Measurements from ENCODE around the gene TTC28.

Gene TTC28

GRCh38 chr22:28418008-28418407 is 261.6 kb downstream of the TTC28 start:
- no peak overlapping the region for H3K4me3 ChIP-seq (ENCODE audit: low read depth, low read length)
- no peak for DNase-seq (ENCODE audit: low read depth)
- TF ChIP-seq, protein P1, sequence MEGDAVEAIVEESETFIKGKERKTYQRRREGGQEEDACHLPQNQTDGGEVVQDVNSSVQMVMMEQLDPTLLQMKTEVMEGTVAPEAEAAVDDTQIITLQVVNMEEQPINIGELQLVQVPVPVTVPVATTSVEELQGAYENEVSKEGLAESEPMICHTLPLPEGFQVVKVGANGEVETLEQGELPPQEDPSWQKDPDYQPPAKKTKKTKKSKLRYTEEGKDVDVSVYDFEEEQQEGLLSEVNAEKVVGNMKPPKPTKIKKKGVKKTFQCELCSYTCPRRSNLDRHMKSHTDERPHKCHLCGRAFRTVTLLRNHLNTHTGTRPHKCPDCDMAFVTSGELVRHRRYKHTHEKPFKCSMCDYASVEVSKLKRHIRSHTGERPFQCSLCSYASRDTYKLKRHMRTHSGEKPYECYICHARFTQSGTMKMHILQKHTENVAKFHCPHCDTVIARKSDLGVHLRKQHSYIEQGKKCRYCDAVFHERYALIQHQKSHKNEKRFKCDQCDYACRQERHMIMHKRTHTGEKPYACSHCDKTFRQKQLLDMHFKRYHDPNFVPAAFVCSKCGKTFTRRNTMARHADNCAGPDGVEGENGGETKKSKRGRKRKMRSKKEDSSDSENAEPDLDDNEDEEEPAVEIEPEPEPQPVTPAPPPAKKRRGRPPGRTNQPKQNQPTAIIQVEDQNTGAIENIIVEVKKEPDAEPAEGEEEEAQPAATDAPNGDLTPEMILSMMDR (IDR thresholded peaks at IDR 0.05; ENCODE audit: low read depth, low read length, missing control alignments), result no peak

- no peak for DNase-seq (ENCODE audit: low read depth)
- TF ChIP-seq, protein P1 (IDR thresholded peaks at IDR 0.05; ENCODE audit: low read depth, low read length, missing control alignments), result no peak
- no peak overlapping the region for H3K4me3 ChIP-seq (ENCODE audit: low read depth, low read length)
Measured at GRCh38 chr22:28417431-28417830, 262.2 kb downstream of the TTC28 start.

DNA sequence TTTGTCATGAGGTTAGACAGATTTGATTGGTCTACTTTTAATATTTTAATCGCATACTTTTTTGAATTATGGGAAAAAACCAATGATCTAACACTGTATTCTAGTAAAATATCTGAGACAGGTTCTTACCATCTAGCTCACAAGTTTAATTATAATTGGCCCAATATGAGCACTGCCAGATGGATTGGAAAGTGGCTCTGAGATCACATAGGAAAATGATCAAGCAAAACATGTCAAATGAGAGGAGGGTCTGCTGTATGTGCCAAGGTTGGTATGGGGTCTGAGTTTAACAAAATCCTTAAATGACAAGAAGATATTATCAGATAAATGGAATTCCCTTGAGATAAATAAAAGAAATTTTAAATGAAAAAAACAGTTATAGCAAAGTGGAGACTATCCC is 264.7 kb downstream of the TTC28 start:
- H3K4me3 ChIP-seq (ENCODE audit: low read depth, low read length), result no peak overlapping the region
- no peak for DNase-seq (ENCODE audit: low read depth)
- TF ChIP-seq, protein P1 (IDR thresholded peaks at IDR 0.05; ENCODE audit: low read depth, low read length, missing control alignments), result no peak

GRCh38 chr22:28413612-28414399 is 265.8 kb downstream of the TTC28 start:
- TF ChIP-seq, protein P1 (IDR thresholded peaks at IDR 0.05; ENCODE audit: low read depth, low read length, missing control alignments), result no peak
- H3K4me3 ChIP-seq (ENCODE audit: low read depth, low read length), result no peak overlapping the region
- DNase-seq (ENCODE audit: low read depth), result no peak

DNA sequence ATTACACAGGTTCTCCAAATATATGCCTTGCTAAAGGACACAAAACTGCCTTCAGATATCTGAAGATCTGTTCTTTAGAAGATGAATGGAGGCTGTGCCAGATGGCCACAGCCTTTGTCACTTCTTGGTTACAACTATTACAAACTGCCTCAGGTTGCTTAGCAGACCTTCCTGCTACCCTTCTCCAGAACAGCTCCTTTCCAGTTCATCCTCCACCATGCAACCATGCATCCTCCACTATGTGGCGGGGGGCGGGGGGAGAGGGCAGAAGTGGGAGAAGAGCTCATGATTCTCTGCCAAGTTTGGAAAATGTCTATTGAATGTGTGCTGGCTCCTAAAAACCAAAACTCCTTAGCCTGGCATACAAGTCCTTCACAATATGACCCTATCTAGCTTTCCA is 267.5 kb downstream of the TTC28 start:
- H3K4me3 ChIP-seq (ENCODE audit: low read depth, low read length), result no peak overlapping the region
- DNase-seq (ENCODE audit: low read depth), result no peak
- TF ChIP-seq, protein P1 (IDR thresholded peaks at IDR 0.05; ENCODE audit: low read depth, low read length, missing control alignments), result no peak

GRCh38 chr22:28411125-28411524 is 268.5 kb downstream of the TTC28 start:
- DNase-seq (ENCODE audit: low read depth), result no peak
- TF ChIP-seq, protein P1 (IDR thresholded peaks at IDR 0.05; ENCODE audit: low read depth, low read length, missing control alignments), result no peak
- no peak overlapping the region for H3K4me3 ChIP-seq (ENCODE audit: low read depth, low read length)
